ENCODE data around the gene FCRL1. TPM values are rescaled to one million over a fixed set of nuclear protein-coding genes. Genes with fewer than 3 reads are reported as not detected.

Gene FCRL1, protein sequence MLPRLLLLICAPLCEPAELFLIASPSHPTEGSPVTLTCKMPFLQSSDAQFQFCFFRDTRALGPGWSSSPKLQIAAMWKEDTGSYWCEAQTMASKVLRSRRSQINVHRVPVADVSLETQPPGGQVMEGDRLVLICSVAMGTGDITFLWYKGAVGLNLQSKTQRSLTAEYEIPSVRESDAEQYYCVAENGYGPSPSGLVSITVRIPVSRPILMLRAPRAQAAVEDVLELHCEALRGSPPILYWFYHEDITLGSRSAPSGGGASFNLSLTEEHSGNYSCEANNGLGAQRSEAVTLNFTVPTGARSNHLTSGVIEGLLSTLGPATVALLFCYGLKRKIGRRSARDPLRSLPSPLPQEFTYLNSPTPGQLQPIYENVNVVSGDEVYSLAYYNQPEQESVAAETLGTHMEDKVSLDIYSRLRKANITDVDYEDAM
- not detected in 2 replicates for total RNA-seq

DNA sequence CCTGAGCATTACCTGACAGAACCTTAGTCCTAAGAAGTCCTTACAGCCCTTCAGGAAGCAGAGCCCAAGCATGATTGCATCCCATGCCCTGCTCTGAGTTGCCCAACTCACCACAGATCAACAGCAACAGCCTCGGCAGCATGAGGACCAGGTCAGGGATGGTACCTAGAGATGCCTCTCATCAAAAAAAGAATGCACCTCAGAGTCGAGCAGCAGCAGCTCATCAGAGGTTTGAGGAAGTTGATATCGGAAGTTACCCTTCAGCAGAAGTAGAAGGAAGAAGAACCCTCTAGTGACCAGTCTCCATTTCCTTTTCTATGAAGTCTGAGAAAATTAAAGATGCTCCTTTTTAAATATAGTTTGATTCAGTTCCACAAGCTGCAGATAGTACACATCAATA, at the start of gene FCRL1:
Gene FCRL1, minus strand, starts transcription at position 225 of the 400 bp plus-strand sequence. Its CDS starts 83 bp downstream, at position 142.

DNA sequence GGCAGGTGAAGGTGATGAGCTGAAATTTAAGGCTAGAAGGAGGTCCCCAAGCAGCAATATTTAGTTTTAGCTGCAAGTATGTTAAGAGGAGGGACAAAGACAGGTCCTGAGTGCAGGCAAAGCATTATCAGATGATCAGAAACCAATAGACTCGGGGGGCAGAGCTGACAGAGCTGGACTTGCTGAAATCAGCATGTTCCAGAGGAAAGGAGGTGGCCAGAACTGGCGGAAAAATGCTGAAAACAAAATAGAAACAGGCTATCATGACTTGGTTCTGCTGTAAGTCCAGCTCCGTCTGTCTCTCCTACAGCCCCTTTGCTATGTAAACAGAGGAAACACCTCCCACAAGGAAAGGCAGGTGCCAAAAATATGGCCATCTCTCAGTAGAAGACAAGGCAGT, 21.8 kb upstream of the FCRL1 start, which contains the start of gene CD5L:
Gene CD5L, minus strand, starts transcription at position 101 of the 400 bp plus-strand sequence. CDS start 107 bp downstream, outside the sequence.

DNA sequence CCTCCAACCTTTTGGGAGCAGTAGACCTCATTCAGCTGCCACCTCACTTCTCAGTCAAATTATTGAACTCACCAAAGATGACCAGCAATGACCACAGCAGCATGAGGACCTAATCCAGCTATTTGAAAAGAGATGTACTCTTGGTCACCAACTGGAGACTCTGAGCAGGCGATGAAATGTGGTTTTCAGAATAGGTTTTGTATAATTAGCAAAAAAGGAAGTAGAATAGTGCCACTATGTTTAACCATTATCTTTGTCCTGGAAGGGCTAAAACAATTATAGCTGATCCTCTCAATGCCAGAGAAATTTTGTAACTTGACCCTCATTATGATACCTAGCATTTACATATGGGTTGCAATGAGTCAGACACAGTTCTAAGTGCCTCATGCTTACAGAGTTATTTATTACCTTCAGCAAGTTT, 42.9 kb downstream of the FCRL1 start, which contains the start of gene FCRL2:
Gene FCRL2, minus strand, starts transcription at position 162 of the 421 bp plus-strand sequence. Its CDS starts 59 bp downstream, at position 103.

Other genes with a start within 250 kb of the FCRL1 start
- gene FCRL4, start 222.0 kb downstream of the FCRL1 start, total RNA-seq: not detected in 2 replicates
- gene FCRL3, start 119.4 kb downstream of the FCRL1 start, total RNA-seq: not detected in 2 replicates
- gene FCRL2, start 43.0 kb downstream of the FCRL1 start, total RNA-seq: not detected in 2 replicates
- gene CD5L, start 21.7 kb upstream of the FCRL1 start, total RNA-seq: not detected in 2 replicates
- gene KIRREL1, start 173.5 kb upstream of the FCRL1 start, total RNA-seq: 267 and 410 TPM in 2 replicates